ENCODE data around the gene ANKRD52.
A peak's percentile ranks its signal among the peaks of the same experiment; 100 is the strongest.
"Not testable (repeated sequence)": the region's sequence is repeated elsewhere in the genome, so short reads cannot be mapped to it uniquely, and the experiment has no call there.

ANKRD52 gene

DNA sequence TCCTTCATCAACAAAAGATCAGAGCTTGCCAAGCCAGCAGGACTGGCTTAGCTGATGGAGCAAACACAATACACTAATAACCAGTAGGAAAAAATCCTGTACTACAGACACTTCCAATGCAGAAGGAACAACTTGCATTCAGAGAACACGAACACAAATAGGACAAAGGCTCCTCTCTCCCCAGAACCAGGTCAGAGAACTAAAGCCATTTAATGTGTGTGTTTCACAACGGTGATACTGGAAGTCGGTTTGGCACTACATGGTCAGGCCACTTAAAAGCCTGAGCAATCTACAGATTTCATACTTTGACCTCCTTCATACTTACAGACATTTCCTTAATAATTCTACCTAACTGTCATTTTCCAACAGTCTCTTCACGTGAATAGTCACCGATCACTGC is 35.6 kb upstream of the ANKRD52 start:
- TF ChIP-seq, protein P1, sequence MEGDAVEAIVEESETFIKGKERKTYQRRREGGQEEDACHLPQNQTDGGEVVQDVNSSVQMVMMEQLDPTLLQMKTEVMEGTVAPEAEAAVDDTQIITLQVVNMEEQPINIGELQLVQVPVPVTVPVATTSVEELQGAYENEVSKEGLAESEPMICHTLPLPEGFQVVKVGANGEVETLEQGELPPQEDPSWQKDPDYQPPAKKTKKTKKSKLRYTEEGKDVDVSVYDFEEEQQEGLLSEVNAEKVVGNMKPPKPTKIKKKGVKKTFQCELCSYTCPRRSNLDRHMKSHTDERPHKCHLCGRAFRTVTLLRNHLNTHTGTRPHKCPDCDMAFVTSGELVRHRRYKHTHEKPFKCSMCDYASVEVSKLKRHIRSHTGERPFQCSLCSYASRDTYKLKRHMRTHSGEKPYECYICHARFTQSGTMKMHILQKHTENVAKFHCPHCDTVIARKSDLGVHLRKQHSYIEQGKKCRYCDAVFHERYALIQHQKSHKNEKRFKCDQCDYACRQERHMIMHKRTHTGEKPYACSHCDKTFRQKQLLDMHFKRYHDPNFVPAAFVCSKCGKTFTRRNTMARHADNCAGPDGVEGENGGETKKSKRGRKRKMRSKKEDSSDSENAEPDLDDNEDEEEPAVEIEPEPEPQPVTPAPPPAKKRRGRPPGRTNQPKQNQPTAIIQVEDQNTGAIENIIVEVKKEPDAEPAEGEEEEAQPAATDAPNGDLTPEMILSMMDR (IDR thresholded peaks at IDR 0.05; ENCODE audit: low read depth, low read length), result no peak
- H3K36me3 ChIP-seq, result peaks cover 84% of the 10 kb centered on the region
- DNase-seq, result no peak
- no peaks in the 10 kb centered on the region for H3K27me3 ChIP-seq (ENCODE audit: insufficient read depth, low read depth, severe bottlenecking)
- no peak overlapping the region for H3K4me3 ChIP-seq (ENCODE audit: low read depth, low read length)
- H3K27ac ChIP-seq, result no peak overlapping the region
- H3K9me3 ChIP-seq (ENCODE audit: severe bottlenecking), result no peaks in the 10 kb centered on the region

GRCh38 chr12:56288705-56289387 is 30.7 kb upstream of the ANKRD52 start:
- no peak for DNase-seq
- Histone ChIP-seq H3K27me3 (ENCODE audit: insufficient read depth, low read depth, severe bottlenecking) (no peaks in the 10 kb centered on the region), H3K4me3 (ENCODE audit: low read depth, low read length) (no peak overlapping the region)

GRCh38 chr12:56286044-56286830 is 28.1 kb upstream of the ANKRD52 start:
- Histone ChIP-seq H3K36me3 (peaks cover 81% of the 10 kb centered on the region), H3K27me3 (ENCODE audit: insufficient read depth, low read depth, severe bottlenecking) (no peaks in the 10 kb centered on the region), H3K27ac (peak overlapping the region; percentile 62), H3K4me3 (ENCODE audit: low read depth, low read length) (no peak overlapping the region), H3K9me3 (ENCODE audit: severe bottlenecking) (no peaks in the 10 kb centered on the region)
- TF ChIP-seq, protein P1 (IDR thresholded peaks at IDR 0.05; ENCODE audit: low read depth, low read length), result no peak
- DNase-seq, result no peak

More at GRCh38 chr12:56288705-56289387, 30.7 kb upstream of the ANKRD52 start:
- Histone ChIP-seq H3K27ac (peak overlapping the region; percentile 62), H3K9me3 (ENCODE audit: severe bottlenecking) (no peaks in the 10 kb centered on the region), H3K36me3 (peaks cover 75% of the 10 kb centered on the region)
- TF ChIP-seq, protein P1 (IDR thresholded peaks at IDR 0.05; ENCODE audit: low read depth, low read length), result no peak

- not testable (repeated sequence) for H3K27ac ChIP-seq; H3K27me3 ChIP-seq (ENCODE audit: insufficient read depth, low read depth, severe bottlenecking); H3K9me3 ChIP-seq (ENCODE audit: severe bottlenecking); H3K4me3 ChIP-seq (ENCODE audit: low read depth, low read length)
- peaks cover 81% of the 10 kb centered on the region for H3K36me3 ChIP-seq
- peak; percentile 56 for DNase-seq
Observed at GRCh38 chr12:56284263-56284662, 26.1 kb upstream of the ANKRD52 start.

DNA sequence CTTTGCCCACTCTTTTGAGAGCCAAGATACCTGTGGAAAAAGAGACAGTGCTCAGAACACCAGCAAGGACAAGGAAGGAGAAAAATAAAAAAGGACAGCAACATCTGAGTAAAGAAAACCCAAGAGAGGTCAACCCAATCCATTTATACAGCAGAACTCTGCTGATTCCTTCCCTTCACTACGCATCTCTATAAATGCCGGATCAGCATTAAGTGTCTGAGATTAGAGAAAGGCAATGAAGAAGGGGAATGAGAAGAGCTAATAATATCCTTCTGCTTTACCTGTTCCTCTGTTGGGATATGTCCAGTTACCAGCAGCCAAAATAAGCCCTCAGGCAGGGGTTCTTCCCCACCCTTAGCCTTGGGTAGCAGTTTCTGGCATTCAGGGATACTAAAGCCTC is 24.4 kb upstream of the ANKRD52 start:
- Histone ChIP-seq H3K27ac (no peak overlapping the region), H3K9me3 (ENCODE audit: severe bottlenecking) (no peaks in the 10 kb centered on the region), H3K27me3 (ENCODE audit: insufficient read depth, low read depth, severe bottlenecking) (no peaks in the 10 kb centered on the region), H3K36me3 (peaks cover 85% of the 10 kb centered on the region), H3K4me3 (ENCODE audit: low read depth, low read length) (no peak overlapping the region)
- DNase-seq, result no peak
- TF ChIP-seq, protein P1 (IDR thresholded peaks at IDR 0.05; ENCODE audit: low read depth, low read length), result no peak

- H3K9me3 ChIP-seq (ENCODE audit: severe bottlenecking), result no peaks in the 10 kb centered on the region
- no peak for DNase-seq
- no peaks in the 10 kb centered on the region for H3K27me3 ChIP-seq (ENCODE audit: insufficient read depth, low read depth, severe bottlenecking)
- TF ChIP-seq, protein P1 (IDR thresholded peaks at IDR 0.05; ENCODE audit: low read depth, low read length), result no peak
- H3K4me3 ChIP-seq (ENCODE audit: low read depth, low read length), result no peak overlapping the region
- H3K36me3 ChIP-seq, result peaks cover 90% of the 10 kb centered on the region
- no peak overlapping the region for H3K27ac ChIP-seq
Observed at GRCh38 chr12:56282030-56282429, 23.8 kb upstream of the ANKRD52 start.
